Measurements from ENCODE around the gene SPATA46. TPM values are rescaled to one million over a fixed set of nuclear protein-coding genes. Genes with fewer than 3 reads are reported as not detected.

The SPATA46 gene
- total RNA-seq, 3 donors from 2014 or later = not detected

DNA sequence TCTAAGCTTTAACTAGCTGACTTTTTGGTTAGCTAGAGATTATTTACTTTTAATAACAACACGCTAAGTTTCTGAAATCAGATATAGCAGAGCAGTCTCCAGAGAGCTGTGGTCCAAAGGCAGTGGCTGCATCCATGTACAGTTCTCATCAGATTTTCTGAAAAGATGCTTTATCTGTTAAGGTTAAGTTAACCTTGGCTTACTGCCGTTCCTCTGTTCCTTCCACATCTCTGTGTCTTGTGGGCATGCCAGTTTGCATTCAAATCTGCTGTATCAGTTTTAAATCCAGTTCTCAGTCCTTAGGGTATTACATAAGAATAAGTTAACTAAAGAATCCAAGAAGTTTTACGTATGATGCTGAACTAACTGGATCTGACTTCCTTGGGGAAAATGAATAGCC lies 46.8 kb downstream of the SPATA46 start:
- TF ChIP-seq POLR2A (IDR thresholded peaks at IDR 0.05) (no peak), POLR2AphosphoS5 (IDR thresholded peaks at IDR 0.05) (no peak)
- TF ChIP-seq, protein P1, sequence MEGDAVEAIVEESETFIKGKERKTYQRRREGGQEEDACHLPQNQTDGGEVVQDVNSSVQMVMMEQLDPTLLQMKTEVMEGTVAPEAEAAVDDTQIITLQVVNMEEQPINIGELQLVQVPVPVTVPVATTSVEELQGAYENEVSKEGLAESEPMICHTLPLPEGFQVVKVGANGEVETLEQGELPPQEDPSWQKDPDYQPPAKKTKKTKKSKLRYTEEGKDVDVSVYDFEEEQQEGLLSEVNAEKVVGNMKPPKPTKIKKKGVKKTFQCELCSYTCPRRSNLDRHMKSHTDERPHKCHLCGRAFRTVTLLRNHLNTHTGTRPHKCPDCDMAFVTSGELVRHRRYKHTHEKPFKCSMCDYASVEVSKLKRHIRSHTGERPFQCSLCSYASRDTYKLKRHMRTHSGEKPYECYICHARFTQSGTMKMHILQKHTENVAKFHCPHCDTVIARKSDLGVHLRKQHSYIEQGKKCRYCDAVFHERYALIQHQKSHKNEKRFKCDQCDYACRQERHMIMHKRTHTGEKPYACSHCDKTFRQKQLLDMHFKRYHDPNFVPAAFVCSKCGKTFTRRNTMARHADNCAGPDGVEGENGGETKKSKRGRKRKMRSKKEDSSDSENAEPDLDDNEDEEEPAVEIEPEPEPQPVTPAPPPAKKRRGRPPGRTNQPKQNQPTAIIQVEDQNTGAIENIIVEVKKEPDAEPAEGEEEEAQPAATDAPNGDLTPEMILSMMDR (IDR thresholded peaks at IDR 0.05) = no peak
- Histone ChIP-seq H3K9me3 (no peaks in the 10 kb centered on the region), H3K36me3 (no peaks in the 10 kb centered on the region), H3K27me3 (no peaks in the 10 kb centered on the region), H3K4me3 (no peak overlapping the region), H3K4me1 (peaks cover 0 to 6% of the 10 kb centered on the region in 2 donors), H3K27ac (no peak overlapping the region)
- intact Hi-C loops (cut with DNase I; ENCODE audit: low total_unique reads) = no loop called here
- DNase-seq (ENCODE audit: low spot score in 2 of 2) = no peak

DNA sequence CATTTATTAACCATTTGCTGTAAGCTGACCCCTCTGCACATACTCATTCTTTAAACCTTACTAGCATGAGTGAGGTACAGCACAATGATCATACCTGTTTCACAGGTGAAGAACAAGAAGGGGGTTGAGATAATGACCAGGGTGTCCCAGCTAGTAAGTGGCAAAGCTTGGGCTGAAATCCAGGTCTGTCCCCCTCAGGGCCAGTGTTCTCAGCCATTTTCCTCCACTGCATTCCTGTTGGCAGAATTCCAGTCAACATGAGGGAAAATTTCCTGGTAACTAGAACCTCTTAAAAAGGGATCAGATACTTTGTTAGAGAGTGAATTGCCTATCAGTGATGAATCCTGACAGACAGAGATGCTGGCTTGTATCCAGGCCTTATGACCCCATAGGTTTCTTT lies 48.1 kb downstream of the SPATA46 start:
- H3K4me3 ChIP-seq = no peak overlapping the region

DNA sequence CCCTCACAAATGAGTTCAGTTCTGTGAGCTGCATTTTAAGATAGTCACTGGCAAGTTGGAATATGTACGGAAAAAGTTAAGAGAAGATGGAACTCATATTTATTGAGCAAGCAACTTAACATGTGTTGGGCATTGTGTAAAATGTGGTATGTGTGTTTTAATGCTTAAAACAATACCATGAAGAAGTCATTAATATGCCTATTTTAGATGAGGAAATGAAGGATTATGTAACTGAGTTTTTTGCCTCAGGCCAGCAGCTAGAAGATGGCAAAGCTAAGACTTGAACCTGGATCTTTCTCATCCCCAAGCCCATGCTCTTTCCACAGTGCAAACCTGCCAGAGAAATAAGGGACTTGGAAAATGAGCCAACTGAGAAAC lies 48.9 kb downstream of the SPATA46 start:
- H3K4me1 ChIP-seq = peaks cover 0 to 6% of the 10 kb centered on the region in 2 donors
- H3K4me3 ChIP-seq = no peak overlapping the region
- TF ChIP-seq POLR2A (IDR thresholded peaks at IDR 0.05) (no peak), POLR2AphosphoS5 (IDR thresholded peaks at IDR 0.05) (no peak)
- TF ChIP-seq, protein P1 (IDR thresholded peaks at IDR 0.05) = no peak
- H3K36me3 ChIP-seq = no peaks in the 10 kb centered on the region
- no peaks in the 10 kb centered on the region for H3K9me3 ChIP-seq
- no peak for DNase-seq (ENCODE audit: low spot score in 2 of 2)
- H3K27ac ChIP-seq = peak overlapping the region in 1 of 2 donors; percentile 21
- intact Hi-C loops (cut with DNase I; ENCODE audit: low total_unique reads) = no loop called here
- H3K27me3 ChIP-seq = no peaks in the 10 kb centered on the region

More for the DNA sequence above, 48.1 kb downstream of the SPATA46 start:
- no peak for TF ChIP-seq POLR2A (IDR thresholded peaks at IDR 0.05)
- no peak for TF ChIP-seq POLR2AphosphoS5 (IDR thresholded peaks at IDR 0.05)
- TF ChIP-seq, protein P1 (IDR thresholded peaks at IDR 0.05) = no peak
- no peaks in the 10 kb centered on the region for H3K9me3 ChIP-seq
- DNase-seq (ENCODE audit: low spot score in 2 of 2) = no peak
- intact Hi-C loops (cut with DNase I; ENCODE audit: low total_unique reads) = no loop called here
- no peaks in the 10 kb centered on the region for H3K27me3 ChIP-seq
- H3K4me1 ChIP-seq = peaks cover 0 to 6% of the 10 kb centered on the region in 2 donors
- no peak overlapping the region for H3K27ac ChIP-seq
- no peaks in the 10 kb centered on the region for H3K36me3 ChIP-seq

DNA sequence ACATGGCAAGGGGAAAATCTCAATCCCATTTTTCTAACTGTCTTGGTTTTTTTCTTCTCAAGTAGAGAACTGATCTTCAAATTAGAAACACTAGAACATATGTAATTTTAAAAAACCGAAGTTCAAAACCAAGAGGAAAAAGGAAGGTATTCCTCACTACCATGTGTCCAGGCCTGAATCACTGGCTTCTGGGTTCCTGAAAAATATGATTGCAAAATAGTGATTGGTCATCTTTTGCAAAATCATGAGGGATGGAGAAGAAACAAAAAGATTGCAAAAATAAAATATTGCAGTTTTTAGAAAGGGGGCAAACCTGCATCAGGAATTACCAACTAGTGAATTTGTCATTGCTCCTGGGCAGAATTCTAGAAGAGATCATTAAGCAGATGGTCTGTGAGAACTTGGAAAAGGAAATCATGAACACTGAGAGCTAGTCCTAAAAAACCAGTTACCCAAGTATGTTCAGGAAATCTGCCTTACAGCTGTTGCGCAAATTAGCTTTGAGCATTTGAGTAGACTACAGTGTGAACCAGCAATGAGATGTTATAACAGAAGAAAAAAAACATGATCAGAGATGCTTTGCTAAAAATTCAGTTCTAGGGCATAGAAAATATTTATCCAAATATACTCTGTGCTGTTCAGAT lies 49.4 kb downstream of the SPATA46 start:
- no peak for DNase-seq (ENCODE audit: low spot score in 2 of 2)
- no peak overlapping the region for H3K4me3 ChIP-seq
- no peaks in the 10 kb centered on the region for H3K9me3 ChIP-seq
- peak overlapping the region; percentile 9 to 21 for H3K27ac ChIP-seq
- H3K36me3 ChIP-seq = no peaks in the 10 kb centered on the region
- intact Hi-C loops (cut with DNase I; ENCODE audit: low total_unique reads) = no loop called here
- no peak for TF ChIP-seq POLR2A (IDR thresholded peaks at IDR 0.05)
- no peak for TF ChIP-seq POLR2AphosphoS5 (IDR thresholded peaks at IDR 0.05)
- TF ChIP-seq, protein P1 (IDR thresholded peaks at IDR 0.05) = no peak
- H3K4me1 ChIP-seq = peaks cover 0 to 6% of the 10 kb centered on the region in 2 donors
- no peaks in the 10 kb centered on the region for H3K27me3 ChIP-seq

DNA sequence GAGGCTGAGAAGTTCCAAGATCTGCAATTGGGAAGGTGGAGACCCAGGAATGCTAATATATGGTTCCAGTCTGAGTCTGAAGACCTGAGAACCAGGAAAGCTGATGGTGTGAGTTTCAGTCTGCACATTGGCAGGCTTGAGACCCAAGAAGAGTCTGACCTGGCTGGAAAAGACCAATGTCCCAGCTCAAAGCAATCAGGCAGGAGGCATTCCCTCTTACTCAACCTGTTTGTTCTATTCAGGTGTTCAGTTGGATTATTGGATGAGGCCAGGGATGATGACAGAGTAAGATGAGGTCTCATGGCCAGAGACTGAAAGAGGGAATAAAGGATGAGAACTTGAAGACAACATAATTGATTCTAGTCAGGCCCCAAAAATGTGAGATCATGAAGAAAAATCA lies 50.1 kb downstream of the SPATA46 start:
- H3K27me3 ChIP-seq = no peaks in the 10 kb centered on the region
- no peak overlapping the region for H3K4me3 ChIP-seq
- TF ChIP-seq POLR2AphosphoS5 (IDR thresholded peaks at IDR 0.05) = no peak
- no peak for TF ChIP-seq POLR2A (IDR thresholded peaks at IDR 0.05)
- TF ChIP-seq, protein P1 (IDR thresholded peaks at IDR 0.05) = no peak
- no peaks in the 10 kb centered on the region for H3K36me3 ChIP-seq
- H3K27ac ChIP-seq = peak overlapping the region; percentile 1 to 9
- peaks cover 0 to 6% of the 10 kb centered on the region in 2 donors for H3K4me1 ChIP-seq
- intact Hi-C loops (cut with DNase I; ENCODE audit: low total_unique reads) = no loop called here
- no peaks in the 10 kb centered on the region for H3K9me3 ChIP-seq
- no peak for DNase-seq (ENCODE audit: low spot score in 2 of 2)

Measured in breast epithelium (tissue), 4 donors.